ENCODE results near the gene KRTAP5-5. TPM values are rescaled to one million over a fixed set of nuclear protein-coding genes. Genes with fewer than 3 reads are reported as not detected.

KRTAP5-5 gene
- total RNA-seq, 1 experiment from 2014 or later: not detected

DNA sequence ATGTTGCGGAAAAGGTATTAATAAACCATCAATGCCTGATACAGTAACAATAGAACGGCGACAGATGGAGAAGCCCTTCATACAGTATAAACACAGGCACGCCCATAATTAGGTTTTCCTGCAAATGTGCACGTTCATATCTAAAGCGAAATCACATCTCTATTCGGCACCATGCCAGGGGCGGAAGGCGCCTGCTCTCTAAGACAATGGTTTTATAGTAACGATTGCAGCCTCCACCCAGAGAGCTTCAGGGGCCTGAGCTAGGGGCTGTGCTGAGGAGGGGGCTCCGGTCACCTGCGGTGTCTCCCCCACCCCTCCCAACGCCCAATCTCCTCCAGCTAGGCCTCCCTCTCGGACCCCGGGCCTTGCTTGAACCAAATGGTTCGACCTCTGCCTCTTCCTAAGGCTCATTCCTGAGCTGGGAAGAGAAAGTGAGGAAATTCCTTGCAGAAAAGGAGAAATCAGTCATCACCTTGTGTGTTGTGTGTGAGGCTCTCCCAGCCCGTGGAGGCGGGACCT is 9.6 kb downstream of the KRTAP5-5 start:
- Histone ChIP-seq H3K4me2 (ENCODE audit: insufficient read depth, insufficient read length, low read length) (no peak overlapping the region), H3K23ac (ENCODE audit: insufficient read length, low read depth, low read length) (no peak overlapping the region), H3K18ac (ENCODE audit: insufficient read length, low read depth, low read length) (no peak overlapping the region), H3K79me1 (ENCODE audit: insufficient read depth, low read depth, low read length, poor library complexity, severe bottlenecking) (no peaks in the 10 kb centered on the region), H4K5ac (ENCODE audit: insufficient read length, low read depth, low read length) (no peak overlapping the region), H2AK5ac (ENCODE audit: insufficient read length, low read length) (no peak overlapping the region), H3K4me1 (ENCODE audit: insufficient read depth, low read length) (no peaks in the 10 kb centered on the region), H4K8ac (replicated peaks; ENCODE audit: insufficient read length, low read depth, low read length) (no peak overlapping the region), H4K20me1 (ENCODE audit: control insufficient read depth, insufficient read depth, insufficient read length) (no peaks in the 10 kb centered on the region), H2BK5ac (ENCODE audit: insufficient read length, low read length) (no peak overlapping the region), H2BK120ac (ENCODE audit: low read depth, low read length, poor library complexity, severe bottlenecking) (no peak overlapping the region), H3K27me3 (ENCODE audit: insufficient read depth, low read length) (no peaks in the 10 kb centered on the region), H3K9me3 (ENCODE audit: control insufficient read depth, low read depth, low read length) (no peaks in the 10 kb centered on the region), H3K23me2 (ENCODE audit: insufficient read length, low read depth, low read length, poor library complexity, severe bottlenecking) (no peaks in the 10 kb centered on the region), H3K79me2 (ENCODE audit: insufficient read depth, low read length) (no peaks in the 10 kb centered on the region), H3K9ac (ENCODE audit: extremely low read depth, insufficient read length, low read length) (no peak overlapping the region), H3T11ph (ENCODE audit: low read length) (no peak overlapping the region), H2AFZ (ENCODE audit: low read length) (no peak overlapping the region), H2BK20ac (ENCODE audit: low read depth, low read length, poor library complexity, severe bottlenecking) (no peak overlapping the region), H2BK15ac (ENCODE audit: low read depth, low read length) (no peak overlapping the region), H3K14ac (ENCODE audit: insufficient read depth, low read length) (no peak overlapping the region), H2BK12ac (ENCODE audit: insufficient read length, low read depth, low read length) (no peak overlapping the region), H3K56ac (ENCODE audit: insufficient read length, low read depth, low read length) (no peak overlapping the region), H4K91ac (ENCODE audit: insufficient read length, low read depth, low read length) (no peak overlapping the region), H3K27ac (ENCODE audit: insufficient read length, low read depth, low read length) (no peak overlapping the region), H3K4ac (ENCODE audit: low read depth, low read length) (no peak overlapping the region)
- H3K27me3 Mint-ChIP-seq (ENCODE audit: low read depth): peaks cover 29% of the 10 kb centered on the region
- TF ChIP-seq, protein P1, sequence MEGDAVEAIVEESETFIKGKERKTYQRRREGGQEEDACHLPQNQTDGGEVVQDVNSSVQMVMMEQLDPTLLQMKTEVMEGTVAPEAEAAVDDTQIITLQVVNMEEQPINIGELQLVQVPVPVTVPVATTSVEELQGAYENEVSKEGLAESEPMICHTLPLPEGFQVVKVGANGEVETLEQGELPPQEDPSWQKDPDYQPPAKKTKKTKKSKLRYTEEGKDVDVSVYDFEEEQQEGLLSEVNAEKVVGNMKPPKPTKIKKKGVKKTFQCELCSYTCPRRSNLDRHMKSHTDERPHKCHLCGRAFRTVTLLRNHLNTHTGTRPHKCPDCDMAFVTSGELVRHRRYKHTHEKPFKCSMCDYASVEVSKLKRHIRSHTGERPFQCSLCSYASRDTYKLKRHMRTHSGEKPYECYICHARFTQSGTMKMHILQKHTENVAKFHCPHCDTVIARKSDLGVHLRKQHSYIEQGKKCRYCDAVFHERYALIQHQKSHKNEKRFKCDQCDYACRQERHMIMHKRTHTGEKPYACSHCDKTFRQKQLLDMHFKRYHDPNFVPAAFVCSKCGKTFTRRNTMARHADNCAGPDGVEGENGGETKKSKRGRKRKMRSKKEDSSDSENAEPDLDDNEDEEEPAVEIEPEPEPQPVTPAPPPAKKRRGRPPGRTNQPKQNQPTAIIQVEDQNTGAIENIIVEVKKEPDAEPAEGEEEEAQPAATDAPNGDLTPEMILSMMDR (conservative IDR thresholded peaks at IDR 0.05): no peak
- DNase-seq: no peak
- H3K4me1 Mint-ChIP-seq: peaks cover 3 to 5% of the 10 kb centered on the region in 2 experiments; a peak in 2 of 4 replicates
- H3K4me3 Mint-ChIP-seq: no peak overlapping the region
- no CpG with 5 or more reads among the region's 18 CpGs for WGBS (ENCODE audit: extremely low coverage, insufficient read length, low lambda C conversion rate)
- H3K27ac Mint-ChIP-seq: no peak overlapping the region
- no peaks in the 10 kb centered on the region for H3K9me3 Mint-ChIP-seq
- no peaks in the 10 kb centered on the region for H3K36me3 Mint-ChIP-seq (ENCODE audit: insufficient read depth in 1 of 3, low read depth in 3 of 3)
